HL-60 (cell line): Measurements from ENCODE around the gene TUBGCP2.

Experiments
- DNase-seq, 2 experiments: peaks; one replicate each; pipeline ENCODE4 v3.0.0-alpha.2; 2010 to 2020; ENCODE audit warnings: low read depth in 1 of 2, low spot score in 1 of 2
- H3K27ac ChIP-seq: fragments of 250-450 bp; sonication (Bioruptor Pico); replicated peaks from 2 replicates; pipeline ENCODE4 v1.5.1; 2020; ENCODE audit warnings: mild to moderate bottlenecking, moderate library complexity
- H3K27me3 ChIP-seq: fragments of 250-450 bp; sonication (Bioruptor Pico); 2 replicates; pipeline ENCODE4 v1.5.1; 2021; ENCODE audit warnings: mild to moderate bottlenecking, moderate library complexity; ENCODE audit not compliant: insufficient read depth, poor library complexity, severe bottlenecking
- H3K4me3 ChIP-seq: replicated peaks from 2 replicates; pipeline ENCODE4 v1.5.1; 2011; ENCODE audit warnings: mild to moderate bottlenecking, control low read depth, low read length; ENCODE audit not compliant: insufficient read depth
- GABPA ChIP-seq: IDR thresholded peaks from 2 replicates; pipeline ENCODE4 v1.6.1; 2012; ENCODE audit warnings: low read depth
- POLR2AphosphoS5 ChIP-seq: IDR thresholded peaks from 2 replicates; pipeline ENCODE4 v1.6.1; 2012; ENCODE audit warnings: low read depth
- SPI1 ChIP-seq: IDR thresholded peaks from 2 replicates; pipeline ENCODE4 v1.6.1; 2012; ENCODE audit warnings: low read depth, mild to moderate bottlenecking, borderline replicate concordance
- TF ChIP-seq, protein P1 (sequence below): IDR thresholded peaks from 2 replicates; pipeline ENCODE4 v1.6.1; 2012; ENCODE audit warnings: low read depth; ENCODE audit not compliant: insufficient replicate concordance
- TF ChIP-seq, protein P2 (sequence below): IDR thresholded peaks from one replicate; pipeline ENCODE4 v1.5.1; 2011; ENCODE audit warnings: low read length, control low read depth, inconsistent platforms; ENCODE audit not compliant: insufficient read depth

TUBGCP2 gene

DNA sequence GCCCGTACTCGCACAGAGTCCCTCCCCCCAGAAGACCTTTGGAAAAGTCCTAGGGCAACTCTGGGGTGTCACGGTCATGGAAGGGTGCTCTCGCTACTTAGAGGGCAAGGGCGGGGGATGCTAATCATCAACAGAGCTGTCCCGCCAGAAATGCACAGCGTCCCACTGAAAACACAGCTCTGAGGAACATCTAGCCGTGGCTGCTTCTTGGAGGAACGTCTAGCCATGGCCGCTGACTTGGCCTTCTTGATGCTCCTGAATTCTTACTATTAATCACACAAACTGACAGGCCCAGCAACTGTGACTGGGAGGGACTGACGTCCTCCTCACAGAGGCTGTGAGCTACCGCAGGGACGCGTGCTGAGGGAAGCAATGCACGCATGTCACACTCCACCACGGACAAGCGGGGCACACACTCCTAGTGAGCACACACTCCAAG, 1.7 kb downstream of the TUBGCP2 start:
- Histone ChIP-seq H3K27me3 (no peaks in the 10 kb centered on the region), H3K4me3 (no peak overlapping the region), H3K27ac (peak overlapping the region; percentile 93)
- no peak for DNase-seq
- no peak for TF ChIP-seq POLR2AphosphoS5
- TF ChIP-seq, protein P1, sequence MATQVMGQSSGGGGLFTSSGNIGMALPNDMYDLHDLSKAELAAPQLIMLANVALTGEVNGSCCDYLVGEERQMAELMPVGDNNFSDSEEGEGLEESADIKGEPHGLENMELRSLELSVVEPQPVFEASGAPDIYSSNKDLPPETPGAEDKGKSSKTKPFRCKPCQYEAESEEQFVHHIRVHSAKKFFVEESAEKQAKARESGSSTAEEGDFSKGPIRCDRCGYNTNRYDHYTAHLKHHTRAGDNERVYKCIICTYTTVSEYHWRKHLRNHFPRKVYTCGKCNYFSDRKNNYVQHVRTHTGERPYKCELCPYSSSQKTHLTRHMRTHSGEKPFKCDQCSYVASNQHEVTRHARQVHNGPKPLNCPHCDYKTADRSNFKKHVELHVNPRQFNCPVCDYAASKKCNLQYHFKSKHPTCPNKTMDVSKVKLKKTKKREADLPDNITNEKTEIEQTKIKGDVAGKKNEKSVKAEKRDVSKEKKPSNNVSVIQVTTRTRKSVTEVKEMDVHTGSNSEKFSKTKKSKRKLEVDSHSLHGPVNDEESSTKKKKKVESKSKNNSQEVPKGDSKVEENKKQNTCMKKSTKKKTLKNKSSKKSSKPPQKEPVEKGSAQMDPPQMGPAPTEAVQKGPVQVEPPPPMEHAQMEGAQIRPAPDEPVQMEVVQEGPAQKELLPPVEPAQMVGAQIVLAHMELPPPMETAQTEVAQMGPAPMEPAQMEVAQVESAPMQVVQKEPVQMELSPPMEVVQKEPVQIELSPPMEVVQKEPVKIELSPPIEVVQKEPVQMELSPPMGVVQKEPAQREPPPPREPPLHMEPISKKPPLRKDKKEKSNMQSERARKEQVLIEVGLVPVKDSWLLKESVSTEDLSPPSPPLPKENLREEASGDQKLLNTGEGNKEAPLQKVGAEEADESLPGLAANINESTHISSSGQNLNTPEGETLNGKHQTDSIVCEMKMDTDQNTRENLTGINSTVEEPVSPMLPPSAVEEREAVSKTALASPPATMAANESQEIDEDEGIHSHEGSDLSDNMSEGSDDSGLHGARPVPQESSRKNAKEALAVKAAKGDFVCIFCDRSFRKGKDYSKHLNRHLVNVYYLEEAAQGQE: no peak
- TF ChIP-seq, protein P2, sequence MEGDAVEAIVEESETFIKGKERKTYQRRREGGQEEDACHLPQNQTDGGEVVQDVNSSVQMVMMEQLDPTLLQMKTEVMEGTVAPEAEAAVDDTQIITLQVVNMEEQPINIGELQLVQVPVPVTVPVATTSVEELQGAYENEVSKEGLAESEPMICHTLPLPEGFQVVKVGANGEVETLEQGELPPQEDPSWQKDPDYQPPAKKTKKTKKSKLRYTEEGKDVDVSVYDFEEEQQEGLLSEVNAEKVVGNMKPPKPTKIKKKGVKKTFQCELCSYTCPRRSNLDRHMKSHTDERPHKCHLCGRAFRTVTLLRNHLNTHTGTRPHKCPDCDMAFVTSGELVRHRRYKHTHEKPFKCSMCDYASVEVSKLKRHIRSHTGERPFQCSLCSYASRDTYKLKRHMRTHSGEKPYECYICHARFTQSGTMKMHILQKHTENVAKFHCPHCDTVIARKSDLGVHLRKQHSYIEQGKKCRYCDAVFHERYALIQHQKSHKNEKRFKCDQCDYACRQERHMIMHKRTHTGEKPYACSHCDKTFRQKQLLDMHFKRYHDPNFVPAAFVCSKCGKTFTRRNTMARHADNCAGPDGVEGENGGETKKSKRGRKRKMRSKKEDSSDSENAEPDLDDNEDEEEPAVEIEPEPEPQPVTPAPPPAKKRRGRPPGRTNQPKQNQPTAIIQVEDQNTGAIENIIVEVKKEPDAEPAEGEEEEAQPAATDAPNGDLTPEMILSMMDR: no peak
- TF ChIP-seq GABPA: no peak
- TF ChIP-seq SPI1: no peak

DNA sequence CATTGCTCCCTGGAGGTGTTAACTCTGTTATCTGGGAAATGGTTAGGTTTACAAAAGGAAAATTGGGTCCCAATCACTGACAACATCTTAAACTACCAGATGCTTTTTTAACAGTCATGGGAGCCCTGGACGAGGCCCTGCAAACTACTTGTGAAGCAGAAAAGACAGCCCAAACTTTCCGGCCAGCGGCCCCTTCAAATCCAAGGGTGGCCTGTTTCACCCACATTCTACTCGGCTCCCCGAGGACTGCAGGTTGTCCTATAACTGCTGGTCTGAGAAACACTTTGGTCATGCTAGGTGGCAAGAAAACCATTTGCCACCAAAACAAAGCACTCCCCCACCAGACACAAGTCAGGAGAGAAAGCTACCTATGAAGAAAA, 2.6 kb downstream of the TUBGCP2 start:
- Histone ChIP-seq H3K4me3 (no peak overlapping the region), H3K27me3 (no peaks in the 10 kb centered on the region), H3K27ac (peak overlapping the region; percentile 78)
- TF ChIP-seq, protein P2: no peak
- TF ChIP-seq POLR2AphosphoS5 (no peak), SPI1 (no peak), GABPA (no peak)
- TF ChIP-seq, protein P1: no peak
- no peak for DNase-seq

DNA sequence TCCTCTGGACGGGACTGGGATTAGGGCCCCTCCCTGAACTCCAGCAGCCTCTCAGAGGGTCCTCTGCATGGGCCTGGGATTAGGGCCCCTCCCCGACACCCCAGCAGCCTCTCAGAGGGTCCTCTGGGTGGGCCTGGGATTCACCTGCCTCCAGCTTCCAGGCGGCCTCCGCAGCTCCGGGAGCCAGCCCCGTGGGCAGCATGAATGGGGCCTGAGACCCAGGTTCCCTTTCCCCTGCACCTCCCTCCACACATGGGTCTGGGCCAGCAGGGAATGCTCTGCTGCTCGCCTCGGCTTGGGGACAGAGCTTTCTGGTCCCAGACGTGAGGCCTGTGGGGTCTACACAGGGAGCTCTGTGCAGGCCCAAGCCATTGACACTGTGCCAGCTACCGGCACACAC, 5.5 kb downstream of the TUBGCP2 start:
- no peak for DNase-seq
- no peak for TF ChIP-seq GABPA
- no peak for TF ChIP-seq SPI1
- no peak for TF ChIP-seq POLR2AphosphoS5
- TF ChIP-seq, protein P1: no peak
- TF ChIP-seq, protein P2: no peak
- Histone ChIP-seq H3K27ac (no peak overlapping the region), H3K27me3 (no peaks in the 10 kb centered on the region), H3K4me3 (no peak overlapping the region)
